ENCODE results near the gene TNFRSF21.
"Not testable (repeated sequence)": the region's sequence is repeated elsewhere in the genome, so short reads cannot be mapped to it uniquely, and the experiment has no call there.

TNFRSF21 gene

GRCh38 chr6:47321577-47321976, 11.9 kb upstream of the TNFRSF21 start:
- DNase-seq (ENCODE audit: low spot score) = no peak

- DNase-seq (ENCODE audit: low spot score) = no peak
Measured at GRCh38 chr6:47319867-47320266, 10.2 kb upstream of the TNFRSF21 start.

GRCh38 chr6:47319382-47319781, 9.7 kb upstream of the TNFRSF21 start:
- DNase-seq (ENCODE audit: low spot score) = no peak

- no peak for DNase-seq (ENCODE audit: low spot score)
Measured at GRCh38 chr6:47318236-47318989, 8.7 kb upstream of the TNFRSF21 start.

- not testable (repeated sequence) for DNase-seq (ENCODE audit: low spot score)
Measured at GRCh38 chr6:47315181-47315580, 5.5 kb upstream of the TNFRSF21 start.

- DNase-seq (ENCODE audit: low spot score) = no peak
Measured at GRCh38 chr6:47310131-47310480, 401 bp upstream of the TNFRSF21 start.

GRCh38 chr6:47308552-47309290, 984 bp downstream of the TNFRSF21 start:
- DNase-seq (ENCODE audit: low spot score) = peak; percentile 53

GRCh38 chr6:47308198-47308517, 1.5 kb downstream of the TNFRSF21 start:
- DNase-seq (ENCODE audit: low spot score) = no peak

GRCh38 chr6:47307362-47308197, 2.1 kb downstream of the TNFRSF21 start:
- no peak for DNase-seq (ENCODE audit: low spot score)

GRCh38 chr6:47306887-47307286, 2.8 kb downstream of the TNFRSF21 start:
- DNase-seq (ENCODE audit: low spot score) = no peak

- no peak for DNase-seq (ENCODE audit: low spot score)
Measured at GRCh38 chr6:47303861-47304260, 5.8 kb downstream of the TNFRSF21 start.

- DNase-seq (ENCODE audit: low spot score) = no peak
Measured at GRCh38 chr6:47303342-47303741, 6.4 kb downstream of the TNFRSF21 start.

- no peak for DNase-seq (ENCODE audit: low spot score)
Measured at GRCh38 chr6:47302043-47302442, 7.7 kb downstream of the TNFRSF21 start.

- DNase-seq (ENCODE audit: low spot score) = no peak
Measured at GRCh38 chr6:47301441-47301840, 8.3 kb downstream of the TNFRSF21 start.

- DNase-seq (ENCODE audit: low spot score) = no peak
Measured at GRCh38 chr6:47300417-47300816, 9.3 kb downstream of the TNFRSF21 start.

- no peak for DNase-seq (ENCODE audit: low spot score)
Measured at GRCh38 chr6:47299965-47300364, 9.7 kb downstream of the TNFRSF21 start.

- DNase-seq (ENCODE audit: low spot score) = no peak
Measured at GRCh38 chr6:47298475-47298874, 11.2 kb downstream of the TNFRSF21 start.

- DNase-seq (ENCODE audit: low spot score) = no peak
Measured at GRCh38 chr6:47294990-47295389, 14.7 kb downstream of the TNFRSF21 start.

GRCh38 chr6:47292944-47293343, 16.8 kb downstream of the TNFRSF21 start:
- DNase-seq (ENCODE audit: low spot score) = no peak

GRCh38 chr6:47292027-47292426, 17.7 kb downstream of the TNFRSF21 start:
- DNase-seq (ENCODE audit: low spot score) = no peak

- no peak for DNase-seq (ENCODE audit: low spot score)
Measured at GRCh38 chr6:47290124-47290834, 19.4 kb downstream of the TNFRSF21 start.
